Activated CD4-positive, alpha-beta T cell treated with anti-CD3 and anti-CD28 coated beads, Interleukin-2, amount 10 ng/mL, durations not matched to agents 7 days and 5 days (primary cell): ENCODE measurements around the gene RPL7A. TPM values are rescaled to one million over a fixed set of nuclear protein-coding genes. Genes with fewer than 3 reads are reported as not detected.
"Not testable (repeated sequence)": the region's sequence is repeated elsewhere in the genome, so short reads cannot be mapped to it uniquely, and the experiment has no call there.

Experiments
- CTCF ChIA-PET: fragments of 350-600 bp; sonication (Branson Sonifier 250); formaldehyde crosslinking; loops from one replicate; lab custom pipeline; 2021; ENCODE audit warnings: antibody characterized with exemption; lab: Charles Lee
- POLR2A ChIA-PET: fragments of 350-600 bp; sonication (Branson Sonifier 250); formaldehyde crosslinking; loops from one replicate; lab custom pipeline; 2021; ENCODE audit warnings: antibody characterized with exemption; lab: Charles Lee
- DNase-seq: peaks from one replicate; pipeline ENCODE4 v3.0.0-alpha.2; 2020
- H3K27ac Mint-ChIP-seq: one replicate; pipeline ENCODE4 v1.8.0; 2021; ENCODE audit warnings: mild to moderate bottlenecking, moderate library complexity, mixed read lengths
- H3K27me3 Mint-ChIP-seq: one replicate; pipeline ENCODE4 v1.8.0; 2021; ENCODE audit warnings: mixed read lengths
- H3K36me3 Mint-ChIP-seq: one replicate; pipeline ENCODE4 v1.8.0; 2021; ENCODE audit warnings: low read depth, mixed read lengths
- H3K4me1 Mint-ChIP-seq: one replicate; pipeline ENCODE4 v1.8.0; 2021; ENCODE audit warnings: mixed read lengths
- H3K4me3 Mint-ChIP-seq: one replicate; pipeline ENCODE4 v1.8.0; 2021; ENCODE audit warnings: mild to moderate bottlenecking, moderate library complexity, mixed read lengths
- H3K9me3 Mint-ChIP-seq: one replicate; pipeline ENCODE4 v1.8.0; 2021; ENCODE audit warnings: mixed read lengths
- total RNA-seq, 2 experiments: library from RNA; stranded (reverse); gene quantifications; one replicate each; pipeline ENCODE4 v1.2.3, GENCODE V29; 2021

The RPL7A gene
- total RNA-seq, 2 experiments from 2014 or later: 1,880 to 1,928 TPM

DNA sequence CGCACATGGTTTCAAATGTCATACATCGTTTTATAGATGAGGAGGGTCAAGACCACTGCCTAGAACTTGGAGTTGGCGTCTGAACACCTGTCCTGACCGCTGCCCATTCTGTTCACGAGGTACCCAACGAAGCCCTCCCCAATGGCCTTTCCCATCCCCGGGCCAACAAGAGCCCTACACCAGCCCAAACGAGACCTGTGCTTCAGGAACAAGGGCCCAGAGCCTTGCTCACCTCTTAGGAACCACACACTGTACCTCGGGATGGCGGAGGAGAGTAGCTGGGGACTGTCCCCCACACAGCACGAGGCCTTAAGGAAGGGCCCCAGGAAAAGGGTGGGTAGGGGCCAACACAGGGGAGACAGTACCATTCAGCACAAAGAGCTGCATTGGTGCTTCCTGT, 15.0 kb upstream of the RPL7A start:
- CTCF ChIA-PET: interaction anchor here (1.3 kb wide), 1 partner anchor 9 kb away, joined by 3 read pairs; no protein-coding TSS in a partner anchor
- H3K9me3 Mint-ChIP-seq: no peaks in the 10 kb centered on the region
- H3K36me3 Mint-ChIP-seq: peaks cover 41% of the 10 kb centered on the region
- POLR2A ChIA-PET: no interaction called here
- H3K4me1 Mint-ChIP-seq: peaks cover 38% of the 10 kb centered on the region
- no peak overlapping the region for H3K4me3 Mint-ChIP-seq
- no peaks in the 10 kb centered on the region for H3K27me3 Mint-ChIP-seq
- no peak for DNase-seq
- no peak overlapping the region for H3K27ac Mint-ChIP-seq

DNA sequence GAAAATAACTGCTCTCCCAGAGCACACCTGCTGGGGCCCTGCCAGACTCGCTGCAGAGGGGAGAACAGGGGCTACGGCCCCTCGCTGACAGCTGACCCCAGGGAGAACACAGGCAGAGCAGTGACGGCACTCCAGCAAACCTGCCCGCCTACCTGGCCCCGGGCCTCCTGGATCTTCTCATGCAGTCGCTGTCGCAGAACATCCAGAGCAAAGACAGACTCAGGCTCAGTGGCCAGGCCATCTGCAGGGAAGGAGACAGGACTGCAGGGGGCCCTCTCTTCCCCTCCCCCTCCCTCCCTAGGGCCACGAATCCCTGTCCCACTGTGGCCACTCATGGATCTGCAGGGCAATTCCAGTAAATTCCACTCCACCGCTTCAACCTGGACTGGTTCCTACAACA, 14.5 kb upstream of the RPL7A start:
- H3K36me3 Mint-ChIP-seq: peaks cover 41% of the 10 kb centered on the region
- no peak overlapping the region for H3K4me3 Mint-ChIP-seq
- H3K27me3 Mint-ChIP-seq: no peaks in the 10 kb centered on the region
- CTCF ChIA-PET: interaction anchor here (1.0 to 1.5 kb wide), 2 partner anchors 47 to 147 kb away, joined by 3 to 4 read pairs; no protein-coding TSS in a partner anchor
- H3K4me1 Mint-ChIP-seq: peaks cover 39% of the 10 kb centered on the region
- DNase-seq: peak; percentile 5
- H3K9me3 Mint-ChIP-seq: no peaks in the 10 kb centered on the region
- POLR2A ChIA-PET: no interaction called here
- H3K27ac Mint-ChIP-seq: no peak overlapping the region

DNA sequence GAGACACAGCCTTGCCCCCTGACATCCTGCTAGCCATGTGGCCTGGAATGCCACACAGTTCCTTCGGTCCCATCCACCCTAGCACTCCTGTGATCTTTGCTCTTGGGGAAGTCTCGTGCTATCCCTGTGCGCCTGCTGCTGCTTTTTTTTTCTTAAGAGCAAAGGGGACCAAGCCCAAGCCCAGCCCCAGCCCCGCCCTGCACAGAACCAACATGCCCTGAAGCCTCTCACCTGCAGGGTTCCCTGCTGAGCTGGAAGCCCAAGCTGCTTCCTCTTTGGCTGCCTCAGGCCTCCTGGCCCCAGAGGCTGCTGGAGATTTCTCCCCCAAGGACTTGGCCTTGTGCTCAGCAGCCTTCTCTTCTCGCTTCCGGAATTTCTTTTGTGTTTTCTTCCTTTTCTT, 13.9 kb upstream of the RPL7A start:
- H3K9me3 Mint-ChIP-seq: no peaks in the 10 kb centered on the region
- POLR2A ChIA-PET: interaction anchor here (0.7 kb wide), 1 partner anchor 43 kb away, joined by 5 read pairs; no protein-coding TSS in a partner anchor
- peaks cover 39% of the 10 kb centered on the region for H3K4me1 Mint-ChIP-seq
- H3K36me3 Mint-ChIP-seq: peaks cover 45% of the 10 kb centered on the region
- H3K4me3 Mint-ChIP-seq: peak overlapping the region; percentile 93
- H3K27ac Mint-ChIP-seq: no peak overlapping the region
- CTCF ChIA-PET: interaction anchor here (1.0 to 1.5 kb wide), 2 partner anchors 47 to 147 kb away, joined by 3 to 4 read pairs; no protein-coding TSS in a partner anchor
- H3K27me3 Mint-ChIP-seq: no peaks in the 10 kb centered on the region
- peak; percentile 5 for DNase-seq

DNA sequence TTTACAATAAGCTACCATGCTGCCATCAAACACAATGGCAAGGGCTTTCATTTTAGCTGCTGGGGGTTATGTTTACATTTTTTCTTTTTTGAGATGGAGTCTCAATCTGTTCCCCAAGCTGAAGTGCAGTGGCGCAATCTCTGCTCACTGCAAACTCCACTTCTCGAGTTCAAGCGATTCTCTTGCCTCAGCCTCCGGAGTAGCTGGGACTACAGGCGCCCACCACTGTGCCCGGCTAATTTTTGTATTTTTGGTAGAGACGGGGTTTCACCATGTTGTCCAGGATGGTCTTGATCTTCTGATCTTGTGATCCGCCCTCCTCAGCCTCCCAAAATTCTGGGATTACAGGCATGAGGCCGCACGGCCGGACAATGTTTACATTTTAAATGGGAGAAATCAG, 13.1 kb upstream of the RPL7A start:
- Mint-ChIP-seq H3K36me3 (peaks cover 47% of the 10 kb centered on the region), H3K27ac (peak overlapping the region; percentile 94)

DNA sequence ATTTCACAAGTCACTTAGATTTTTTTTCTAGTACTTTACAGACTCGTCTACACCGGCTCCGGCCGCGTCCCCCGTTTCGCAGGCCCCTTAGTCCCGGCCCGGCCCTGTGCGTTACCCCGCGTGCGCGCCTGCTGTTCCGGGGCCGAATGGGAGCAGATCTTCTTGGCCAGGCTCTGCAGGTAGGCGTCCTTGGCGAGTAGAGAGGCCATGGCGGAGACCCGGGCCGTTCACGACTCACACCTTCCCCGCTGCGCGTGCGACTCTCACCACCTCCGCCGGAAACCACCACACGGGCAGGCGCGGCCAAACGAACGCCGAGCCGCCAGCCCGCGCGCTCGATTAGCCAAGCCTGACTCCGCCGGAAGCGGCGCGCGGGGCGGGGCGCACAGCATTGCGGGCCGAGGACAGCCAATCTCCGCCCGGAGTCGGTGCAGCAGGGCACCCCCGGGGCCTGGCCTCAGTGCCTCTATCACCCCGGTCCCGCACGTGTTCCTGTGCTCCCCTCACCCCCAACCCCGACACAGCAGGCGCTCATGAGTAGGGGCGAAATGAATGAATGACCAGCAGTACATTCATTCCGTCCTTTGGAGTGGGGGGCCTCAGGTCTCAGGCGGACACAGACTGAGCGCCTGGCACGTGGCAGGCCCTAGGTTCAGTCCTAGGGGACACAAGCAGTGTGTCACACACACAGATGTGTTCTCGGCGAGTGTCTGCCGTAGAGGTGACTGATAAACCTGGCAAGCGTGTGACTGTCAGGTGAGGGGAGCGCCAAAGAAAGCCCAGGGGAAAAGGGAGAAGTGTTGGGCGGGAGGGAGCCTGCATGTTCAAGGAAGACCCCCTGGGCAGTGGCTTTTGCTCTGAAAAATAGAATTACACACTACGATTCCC, 11.8 kb upstream of the RPL7A start, which contains the start of gene SURF6:
SURF6 (minus strand) TSS at position 265 of the 888 bp plus-strand sequence; CDS start at position 209, 56 bp downstream.
- DNase-seq: peak; percentile 93
- peaks cover 50% of the 10 kb centered on the region for H3K36me3 Mint-ChIP-seq
- H3K27ac Mint-ChIP-seq: peak within 1 kb of the TSS; percentile 94
- CTCF ChIA-PET: interaction anchor here (1.0 kb wide), 1 partner anchor 192 kb away, joined by 4 read pairs; no protein-coding TSS in a partner anchor
- H3K4me1 Mint-ChIP-seq: peaks cover 53% of the 10 kb centered on the region
- peak within 1 kb of the TSS; percentile 93 for H3K4me3 Mint-ChIP-seq
- POLR2A ChIA-PET: interaction anchor here (0.6 kb wide), 1 partner anchor 152 kb away, joined by 4 read pairs; no protein-coding TSS in a partner anchor
- H3K9me3 Mint-ChIP-seq: no peaks in the 10 kb centered on the region
- H3K27me3 Mint-ChIP-seq: no peaks in the 10 kb centered on the region

More for the DNA sequence above, 13.1 kb upstream of the RPL7A start:
- DNase-seq, H3K27me3 Mint-ChIP-seq, H3K9me3 Mint-ChIP-seq: not testable (repeated sequence)
- Mint-ChIP-seq H3K4me1 (peaks cover 45% of the 10 kb centered on the region), H3K4me3 (peak overlapping the region; percentile 93)
- CTCF ChIA-PET: interaction anchor here (0.6 to 1.5 kb wide), 6 partner anchors 46 to 381 kb away, joined by 3 to 4 read pairs (median 4); no protein-coding TSS in a partner anchor
- POLR2A ChIA-PET: interaction anchor here (0.7 kb wide), 1 partner anchor 42 kb away, joined by 5 read pairs; no protein-coding TSS in a partner anchor

DNA sequence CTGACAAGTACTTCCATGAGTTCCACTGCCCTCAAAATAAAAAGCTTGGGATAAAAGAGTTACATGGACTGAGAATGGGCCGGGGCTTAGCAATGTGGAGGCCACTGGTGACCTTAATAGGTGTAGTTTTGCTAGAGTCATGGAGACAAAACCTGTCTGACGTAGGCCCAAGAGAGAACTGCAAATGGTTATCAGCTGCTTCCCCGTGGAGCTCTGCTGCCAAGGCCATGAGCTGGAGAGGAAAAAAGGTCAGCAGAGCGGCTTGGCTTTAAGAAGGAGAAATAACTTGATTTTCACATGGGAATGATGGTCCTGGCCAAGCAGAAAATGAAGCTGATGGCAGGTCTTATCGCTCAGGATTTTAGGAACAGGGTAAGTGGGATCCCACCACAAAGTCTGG, 8.4 kb upstream of the RPL7A start:
- H3K36me3 Mint-ChIP-seq: peaks cover 38% of the 10 kb centered on the region
- CTCF ChIA-PET: interaction anchor here (0.8 to 3.2 kb wide), 4 partner anchors 9 to 32 kb away, joined by 3 to 9 read pairs (median 4); partner anchors contain the start of genes MED22 and RPL7A

DNA sequence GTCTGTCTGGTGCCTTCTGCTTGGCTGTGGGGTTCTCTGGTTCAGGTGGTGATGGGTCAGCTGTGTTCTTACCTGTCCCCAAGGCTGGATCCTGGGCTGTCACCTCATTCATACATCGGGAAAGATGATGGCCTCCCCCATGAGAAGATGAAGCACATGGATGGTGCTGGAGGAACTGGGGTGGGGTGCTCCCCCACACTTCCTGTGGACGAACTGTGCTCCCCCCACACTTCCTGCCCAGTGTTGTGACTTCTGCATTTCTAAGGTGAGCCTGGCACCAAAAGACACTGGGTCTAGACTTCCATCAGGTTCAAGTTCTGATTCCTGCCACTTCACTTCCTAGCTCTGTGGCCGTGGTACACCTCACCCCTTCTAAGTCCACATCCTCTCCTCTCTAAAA, 7.8 kb upstream of the RPL7A start:
- peaks cover 38% of the 10 kb centered on the region for H3K36me3 Mint-ChIP-seq
- ChIA-PET POLR2A (no interaction called here), CTCF (interaction anchor here (0.8 to 3.2 kb wide), 5 partner anchors 8 to 32 kb away, joined by 3 to 9 read pairs (median 4); partner anchors contain the start of genes MED22 and RPL7A)
- no peak overlapping the region for H3K4me3 Mint-ChIP-seq
- no peaks in the 10 kb centered on the region for H3K9me3 Mint-ChIP-seq
- H3K4me1 Mint-ChIP-seq: peaks cover 43% of the 10 kb centered on the region
- peak overlapping the region; percentile 78 for H3K27ac Mint-ChIP-seq
- DNase-seq: no peak
- no peaks in the 10 kb centered on the region for H3K27me3 Mint-ChIP-seq

More for the DNA sequence above, 8.4 kb upstream of the RPL7A start:
- DNase-seq: no peak
- POLR2A ChIA-PET: no interaction called here
- Mint-ChIP-seq H3K27me3 (no peaks in the 10 kb centered on the region), H3K4me3 (no peak overlapping the region), H3K9me3 (no peaks in the 10 kb centered on the region), H3K27ac (peak overlapping the region; percentile 78), H3K4me1 (peaks cover 48% of the 10 kb centered on the region)

DNA sequence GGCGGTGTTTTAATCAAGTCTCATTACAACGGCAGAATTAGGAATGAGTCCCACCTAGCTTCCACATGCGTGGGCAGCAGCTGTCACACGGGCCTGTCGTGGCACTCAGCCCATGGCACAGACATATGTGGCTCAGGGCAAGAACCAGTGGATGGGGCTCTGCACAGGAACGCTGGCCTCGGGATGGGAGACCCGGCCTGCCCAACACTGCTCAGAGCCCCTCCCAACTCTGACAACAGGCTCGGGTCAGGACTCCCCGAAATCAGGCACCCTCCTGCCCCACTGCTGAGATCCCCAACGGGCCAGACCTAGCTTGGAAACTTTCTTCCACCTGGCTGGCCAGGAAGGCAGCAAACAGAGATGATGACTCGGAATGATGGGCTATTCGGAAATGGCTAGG, 7.1 kb upstream of the RPL7A start:
- Mint-ChIP-seq H3K36me3 (peaks cover 34% of the 10 kb centered on the region), H3K27ac (peak overlapping the region; percentile 78), H3K4me1 (peaks cover 42% of the 10 kb centered on the region), H3K27me3 (no peaks in the 10 kb centered on the region), H3K9me3 (no peaks in the 10 kb centered on the region), H3K4me3 (no peak overlapping the region)
- POLR2A ChIA-PET: no interaction called here
- CTCF ChIA-PET: interaction anchor here (1.0 to 3.2 kb wide), 3 partner anchors 11 to 30 kb away, joined by 3 to 9 read pairs (median 4); no protein-coding TSS in a partner anchor
- DNase-seq: no peak

DNA sequence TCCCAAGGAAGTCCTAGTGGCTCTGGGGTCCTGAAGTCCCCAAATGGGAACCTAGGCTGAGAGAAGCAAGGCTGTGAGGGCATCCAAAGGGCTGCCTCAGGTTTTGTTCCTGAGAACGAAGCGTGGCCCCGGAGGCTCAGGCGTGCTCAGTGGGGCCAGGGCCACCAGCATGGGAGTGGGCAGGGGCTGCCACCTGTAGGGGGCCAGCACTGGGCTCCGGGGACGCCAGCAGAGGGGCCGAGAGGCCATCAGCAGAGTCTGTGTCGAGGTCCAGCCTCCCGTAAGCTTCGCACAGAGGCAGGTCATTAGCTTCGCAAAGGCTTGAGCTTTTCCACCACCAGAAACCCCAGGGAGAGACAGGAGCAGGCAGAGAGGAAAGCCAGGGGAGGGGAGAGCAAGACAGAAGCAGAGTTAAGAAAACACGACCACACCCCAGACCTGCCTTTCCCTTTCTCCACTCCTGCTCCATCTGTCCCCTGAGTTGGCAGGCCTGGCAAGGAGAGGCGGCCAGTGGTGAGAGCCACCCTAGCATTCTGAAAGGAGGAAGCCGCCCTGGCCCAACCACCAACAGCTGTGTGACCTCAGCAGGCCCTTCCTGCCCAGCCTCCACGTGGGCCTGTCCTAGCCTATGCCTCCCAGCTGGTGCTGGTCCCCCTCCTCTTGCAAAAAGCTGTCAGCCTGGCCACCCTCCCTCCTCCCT, 6.5 kb upstream of the RPL7A start:
- no peaks in the 10 kb centered on the region for H3K9me3 Mint-ChIP-seq
- H3K36me3 Mint-ChIP-seq: peaks cover 30% of the 10 kb centered on the region
- H3K27ac Mint-ChIP-seq: no peak overlapping the region
- no peaks in the 10 kb centered on the region for H3K27me3 Mint-ChIP-seq
- peaks cover 41% of the 10 kb centered on the region for H3K4me1 Mint-ChIP-seq
- ChIA-PET POLR2A (no interaction called here), CTCF (interaction anchor here (1.0 to 3.2 kb wide), 5 partner anchors 9 to 75 kb away, joined by 3 to 9 read pairs (median 4); no protein-coding TSS in a partner anchor)
- H3K4me3 Mint-ChIP-seq: no peak overlapping the region
- no peak for DNase-seq

DNA sequence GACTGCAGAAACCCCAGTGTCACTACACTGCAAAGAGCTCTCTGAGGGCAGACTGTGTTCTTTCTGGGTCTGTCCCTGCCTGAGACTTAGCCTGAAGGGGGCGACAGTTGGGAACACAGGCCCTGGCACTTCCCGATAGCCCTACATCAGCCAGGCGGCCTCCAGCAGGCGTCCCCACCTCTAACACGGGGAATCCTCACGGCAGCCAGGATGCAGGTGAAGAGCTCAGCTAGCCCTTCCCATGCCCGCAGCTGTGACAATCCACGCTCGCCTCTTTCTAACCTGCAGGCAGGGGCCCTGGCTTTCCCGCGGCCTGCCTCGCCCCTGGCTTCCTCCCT, 6.0 kb upstream of the RPL7A start:
- H3K4me3 Mint-ChIP-seq: no peak overlapping the region
- H3K27ac Mint-ChIP-seq: no peak overlapping the region
- peaks cover 33% of the 10 kb centered on the region for H3K36me3 Mint-ChIP-seq

DNA sequence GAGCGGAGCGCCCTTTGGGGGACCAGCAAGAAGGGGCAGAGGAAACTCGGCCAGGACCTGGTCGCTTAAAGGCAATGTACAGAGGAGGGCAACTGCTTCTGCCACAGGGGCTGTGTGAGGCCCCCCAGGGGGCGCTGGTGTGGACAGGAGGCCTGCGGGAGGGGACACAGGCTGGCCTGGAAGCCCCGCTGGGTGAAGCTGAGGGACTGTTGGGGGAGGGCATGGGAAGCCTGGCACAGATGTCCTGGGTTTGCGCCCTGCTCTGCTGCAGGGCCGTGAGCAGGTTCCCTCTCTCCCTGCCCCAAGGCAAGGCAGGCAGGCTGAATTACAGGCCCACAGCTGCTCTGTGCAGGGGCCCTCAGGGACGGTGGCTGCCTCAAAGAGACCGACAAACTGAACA, 5.4 kb upstream of the RPL7A start:
- Mint-ChIP-seq H3K36me3 (peaks cover 34% of the 10 kb centered on the region), H3K4me3 (no peak overlapping the region), H3K9me3 (no peaks in the 10 kb centered on the region), H3K27me3 (no peaks in the 10 kb centered on the region), H3K4me1 (peaks cover 41% of the 10 kb centered on the region), H3K27ac (no peak overlapping the region)
- no peak for DNase-seq
- ChIA-PET CTCF (interaction anchor here (0.5 to 3.2 kb wide), 7 partner anchors 9 to 74 kb away, joined by 3 to 9 read pairs (median 3); no protein-coding TSS in a partner anchor), POLR2A (no interaction called here)

More for the DNA sequence above, 6.0 kb upstream of the RPL7A start:
- no peak for DNase-seq
- Mint-ChIP-seq H3K9me3 (no peaks in the 10 kb centered on the region), H3K27me3 (no peaks in the 10 kb centered on the region), H3K4me1 (peaks cover 41% of the 10 kb centered on the region)
- CTCF ChIA-PET: interaction anchor here (1.2 to 3.2 kb wide), 5 partner anchors 9 to 75 kb away, joined by 3 to 9 read pairs (median 6); no protein-coding TSS in a partner anchor
- POLR2A ChIA-PET: no interaction called here

DNA sequence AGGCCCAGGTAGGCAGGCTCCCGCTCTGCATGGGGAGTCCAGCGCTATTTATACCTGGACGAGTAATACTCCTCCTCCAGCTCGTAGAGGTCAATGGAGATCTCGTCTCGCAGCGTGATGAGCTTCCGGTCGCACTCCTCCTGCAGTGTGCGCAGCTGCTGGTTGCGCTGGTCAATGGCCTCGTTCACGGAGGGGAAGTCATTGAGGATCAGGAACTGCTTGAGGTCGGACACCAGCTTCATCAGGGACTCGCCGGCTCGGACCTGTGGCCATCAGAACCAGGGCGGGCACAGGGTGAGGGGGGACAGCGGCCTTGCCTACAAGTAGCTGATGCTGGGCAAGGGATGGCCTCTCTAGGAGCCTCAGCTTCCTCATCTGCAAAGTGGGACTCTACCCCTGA, 3.9 kb upstream of the RPL7A start:
- Mint-ChIP-seq H3K4me1 (peaks cover 46% of the 10 kb centered on the region), H3K36me3 (peaks cover 39% of the 10 kb centered on the region), H3K27me3 (no peaks in the 10 kb centered on the region), H3K9me3 (no peaks in the 10 kb centered on the region), H3K4me3 (no peak overlapping the region), H3K27ac (no peak overlapping the region)
- CTCF ChIA-PET: interaction anchor here (0.8 to 2.1 kb wide), 3 partner anchors 9 to 27 kb away, joined by 3 to 8 read pairs (median 3); no protein-coding TSS in a partner anchor
- no peak for DNase-seq
- POLR2A ChIA-PET: no interaction called here
